SK-N-SH (cell line): ENCODE data around the gene PBRM1. TPM values are rescaled to one million over a fixed set of nuclear protein-coding genes. Genes with fewer than 3 reads are reported as not detected.
A peak's percentile ranks its signal among the peaks of the same experiment; 100 is the strongest.

Experiments
- CTCF ChIA-PET: fragments of 300-600, 350-600 bp; formaldehyde crosslinking; extraction: SDS; loops from one replicate; lab custom pipeline; 2021; lab: Yijun Ruan, JAX
- POLR2A ChIA-PET: fragments of 350-600 bp; sonication (Branson Sonifier 250); formaldehyde crosslinking; extraction: SDS; loops from one replicate; lab custom pipeline; 2020; ENCODE audit warnings: antibody characterized with exemption, inconsistent platforms; lab: Yijun Ruan, JAX
- DNase-seq: peaks from one replicate; pipeline ENCODE4 v3.0.0; 2012
- H2AFZ ChIP-seq: fragments of 200-600 bp; sonication (generic); 2 replicates; pipeline ENCODE4 v1.8.1; 2016; ENCODE audit warnings: antibody characterized with exemption, mild to moderate bottlenecking, low read depth
- H3F3A ChIP-seq: fragments of 200-600 bp; sonication (generic); replicated peaks from 2 replicates; pipeline ENCODE3; 2016; ENCODE audit warnings: antibody characterized with exemption, mild to moderate bottlenecking; ENCODE audit not compliant: insufficient read depth
- H3K27ac ChIP-seq, 2 experiments: fragments of 200-500 bp in 1 of 2; fragments of 200-600 bp in 1 of 2; sonication (Bioruptor generic) in 1 of 2; sonication (generic), shearing (Covaris generic) in 1 of 2; 2 replicates each; pipeline versions ENCODE4 v1.5.1 to v1.6.1; 2014 to 2016; ENCODE audit warnings: low read depth in 2 of 2, inconsistent platforms in 1 of 2, low read length in 1 of 2, mild to moderate bottlenecking in 1 of 2, mixed read lengths in 1 of 2
- H3K27me3 ChIP-seq: fragments of 200-600 bp; sonication (generic), shearing (Covaris generic); 2 replicates; pipeline ENCODE4 v1.6.1; 2016; ENCODE audit warnings: mixed run types; ENCODE audit not compliant: insufficient read depth
- H3K36me3 ChIP-seq, 2 experiments: fragments of 200-500 bp in 1 of 2; fragments of 200-600 bp in 1 of 2; sonication (Bioruptor generic) in 1 of 2; sonication (generic) in 1 of 2; replicated peaks in 1 of 2; 2 replicates each; pipeline versions ENCODE3 to v1.5.1; 2014 to 2016; ENCODE audit warnings: low read length in 1 of 2, mild to moderate bottlenecking in 1 of 2; ENCODE audit not compliant: insufficient read depth in 2 of 2, control insufficient read depth in 1 of 2
- H3K4me1 ChIP-seq, 2 experiments: fragments of 200-500 bp in 1 of 2; fragments of 200-600 bp in 1 of 2; sonication (Bioruptor generic) in 1 of 2; sonication (generic), shearing (Covaris generic) in 1 of 2; 2 replicates each; pipeline versions ENCODE4 v1.5.1 to v1.6.1; 2014 to 2016; ENCODE audit warnings: low read depth in 1 of 2, low read length in 1 of 2, mixed run types in 1 of 2; ENCODE audit not compliant: insufficient read depth in 2 of 2, control insufficient read depth in 1 of 2
- H3K4me2 ChIP-seq: fragments of 200-600 bp; sonication (generic), shearing (Covaris generic); 2 replicates; pipeline ENCODE4 v1.6.1; 2017; ENCODE audit warnings: mixed run types
- H3K4me3 ChIP-seq, 2 experiments: fragments of 200-500 bp in 1 of 2; fragments of 200-600 bp in 1 of 2; sonication (Bioruptor generic) in 1 of 2; sonication (generic), shearing (Covaris generic) in 1 of 2; 2 replicates each; pipeline versions ENCODE4 v1.5.1 to v1.8.1; 2014 to 2016; ENCODE audit warnings: low read depth in 2 of 2, inconsistent platforms in 1 of 2, low read length in 1 of 2, mild to moderate bottlenecking in 1 of 2, mixed read lengths in 1 of 2, moderate library complexity in 1 of 2
- H3K79me2 ChIP-seq: fragments of 200-600 bp; sonication (generic); 2 replicates; pipeline ENCODE4 v1.8.1; 2017; ENCODE audit warnings: mild to moderate bottlenecking; ENCODE audit not compliant: insufficient read depth
- H3K9ac ChIP-seq: fragments of 200-600 bp; sonication (generic); 2 replicates; pipeline ENCODE4 v1.6.1; 2017; ENCODE audit warnings: mixed run types
- H3K9me2 ChIP-seq: fragments of 200-600 bp; sonication (generic); 2 replicates; pipeline ENCODE4 v1.6.1; 2017; ENCODE audit warnings: mixed run types
- H3K9me3 ChIP-seq: fragments of 200-600 bp; sonication (generic); 2 replicates; pipeline ENCODE4 v1.6.1; 2017; ENCODE audit warnings: mixed run types, mild to moderate bottlenecking, moderate library complexity
- H4K20me1 ChIP-seq: fragments of 200-600 bp; sonication (generic); 2 replicates; pipeline ENCODE4 v1.6.1; 2017; ENCODE audit warnings: mild to moderate bottlenecking, mixed run types; ENCODE audit not compliant: insufficient read depth
- CTCF ChIP-seq: fragments of 200-600 bp; sonication (generic); IDR thresholded peaks from 2 replicates; pipeline ENCODE4 v1.6.1; 2017; ENCODE audit warnings: antibody characterized with exemption, mild to moderate bottlenecking, moderate library complexity
- ELF1 ChIP-seq: IDR thresholded peaks from 2 replicates; pipeline ENCODE4 v1.4.0; 2012
- EP300 ChIP-seq, 2 experiments: IDR thresholded peaks; 2 replicates each; pipeline versions ENCODE4 v1.4.0 to v1.6.1; 2012; ENCODE audit warnings: borderline replicate concordance in 1 of 2, low read depth in 1 of 2, low read length in 1 of 2
- EZH2phosphoT487 ChIP-seq: fragments of 200-600 bp; sonication (generic); IDR thresholded peaks from 2 replicates; pipeline ENCODE4 v1.6.1; 2017; ENCODE audit warnings: low read depth, mixed run types, mild to moderate bottlenecking, antibody characterized with exemption, moderate library complexity, borderline replicate concordance
- FOXJ3 ChIP-seq: sonication (generic); formaldehyde crosslinking; IDR thresholded peaks from 2 replicates; pipeline ENCODE4 v1.5.1; 2020; ENCODE audit warnings: mild to moderate bottlenecking, missing genetic modification reagents
- GATA2 ChIP-seq: sonication (generic); formaldehyde crosslinking; IDR thresholded peaks from 2 replicates; pipeline ENCODE4 v1.5.0; 2020; ENCODE audit warnings: mild to moderate bottlenecking, missing genetic modification reagents
- JUND ChIP-seq: IDR thresholded peaks from 2 replicates; pipeline ENCODE4 v1.4.0; 2012
- MAX ChIP-seq: IDR thresholded peaks from 2 replicates; pipeline ENCODE4 v1.4.0; 2012; ENCODE audit warnings: low read depth
- NRF1 ChIP-seq: IDR thresholded peaks from 2 replicates; pipeline ENCODE4 v1.6.1; 2012; ENCODE audit warnings: low read depth, mild to moderate bottlenecking, low read length
- PBX3 ChIP-seq: IDR thresholded peaks from 2 replicates; pipeline ENCODE4; 2012
- POLR2AphosphoS5 ChIP-seq: IDR thresholded peaks from 2 replicates; pipeline ENCODE4 v1.6.1; 2012; ENCODE audit warnings: low read depth, low read length
- RXRA ChIP-seq: IDR thresholded peaks from 2 replicates; pipeline ENCODE4 v1.4.0; 2012; ENCODE audit warnings: low read depth, mild to moderate bottlenecking, borderline replicate concordance
- SIN3A ChIP-seq: IDR thresholded peaks from 2 replicates; pipeline ENCODE4 v1.6.1; 2012; ENCODE audit warnings: low read depth, mild to moderate bottlenecking, low read length, moderate library complexity, borderline replicate concordance
- TAF1 ChIP-seq: IDR thresholded peaks from 2 replicates; pipeline ENCODE4 v1.6.1; 2012; ENCODE audit warnings: low read depth, mild to moderate bottlenecking, low read length, moderate library complexity, borderline replicate concordance
- USF1 ChIP-seq: IDR thresholded peaks from 2 replicates; pipeline ENCODE4 v1.4.0; 2012; ENCODE audit warnings: low read depth, borderline replicate concordance
- USF2 ChIP-seq: fragments of 150-350 bp; IDR thresholded peaks from 2 replicates; pipeline ENCODE4 v1.6.1; 2017; ENCODE audit warnings: antibody characterized with exemption, low read length, low read depth, borderline replicate concordance
- WGBS: methylation state at CpG from one replicate; pipeline ENCODE4 v1.1.6; 2017; ENCODE audit warnings: low lambda C conversion rate; 5-methylcytosine and 5-hydroxymethylcytosine counted together
- polyA plus RNA-seq, 3 experiments: library from polyadenylated mRNA; depleted of rRNA; stranded (reverse); fragments of >200 nt; gene quantifications; 2 replicates each; pipeline ENCODE4 v1.2.3, GENCODE V29; 2012

PBRM1 gene
- polyA plus RNA-seq, 1 of the 3 experiments (the other 2 are of a cell fraction) = 14.3 TPM

GRCh38 chr3:52552089-52552488 is 133.6 kb downstream of the PBRM1 start:
- Histone ChIP-seq H3K36me3 (peaks cover 64% of the 10 kb centered on the region in 2 experiments), H4K20me1 (0 out of 2 replicates have a peak, but pooled peaks cover 4% of the 10 kb centered on the region), H3F3A (peaks cover 16% of the 10 kb centered on the region), H3K4me2 (no peak overlapping the region), H3K27ac (no peak overlapping the region), H3K4me3 (no peak overlapping the region), H3K27me3 (no peaks in the 10 kb centered on the region), H3K9me3 (no peaks in the 10 kb centered on the region), H3K9me2 (no peaks in the 10 kb centered on the region), H2AFZ (no peak overlapping the region), H3K9ac (no peak overlapping the region), H3K4me1 (peaks cover 0 to 7% of the 10 kb centered on the region in 2 experiments; a peak in 2 of 4 replicates), H3K79me2 (peaks cover 10% of the 10 kb centered on the region; the same call in 1 of the 2 replicates)
- POLR2A ChIA-PET = no interaction called here
- DNase-seq = no peak
- 87% methylated on average over 3 of the region's 3 CpGs for WGBS
- CTCF ChIA-PET = interaction anchor here (0.9 to 3.5 kb wide), 2 partner anchors 70 to 80 kb away, joined by 3 to 17 read pairs; no protein-coding TSS in a partner anchor
- TF ChIP-seq SIN3A (no peak), CTCF (no peak), FOXJ3 (CRISPR knock-in tag) (no peak), USF2 (no peak), RXRA (no peak), ELF1 (no peak), EZH2phosphoT487 (no peak), TAF1 (no peak), NRF1 (no peak)

- Histone ChIP-seq H3F3A (peaks cover 24% of the 10 kb centered on the region), H3K9ac (no peak overlapping the region), H3K27me3 (no peaks in the 10 kb centered on the region), H3K9me3 (no peaks in the 10 kb centered on the region), H3K27ac (peak overlapping the region in 1 of 2 experiments; percentile 18; a peak in 1 of 4 replicates), H2AFZ (no peak overlapping the region), H3K36me3 (peaks cover 63 to 72% of the 10 kb centered on the region in 2 experiments), H3K4me2 (no peak overlapping the region), H3K9me2 (no peaks in the 10 kb centered on the region), H3K4me1 (peaks cover 0 to 10% of the 10 kb centered on the region in 2 experiments; a peak in 2 of 4 replicates), H3K4me3 (no peak overlapping the region), H3K79me2 (peaks cover 10% of the 10 kb centered on the region; the same call in 1 of the 2 replicates), H4K20me1 (0 out of 2 replicates have a peak, but pooled peaks cover 4% of the 10 kb centered on the region)
- POLR2A ChIA-PET = interaction anchor here (0.9 kb wide), 1 partner anchor 15 kb away, joined by 3 read pairs; the partner anchor contains the start of gene UQCC5
- DNase-seq = no peak
- CTCF ChIA-PET = interaction anchor here (0.9 to 3.5 kb wide), 2 partner anchors 69 to 79 kb away, joined by 3 to 17 read pairs; no protein-coding TSS in a partner anchor
- TF ChIP-seq MAX (no peak), POLR2AphosphoS5 (no peak), USF2 (no peak), JUND (no peak), USF1 (no peak), EP300 (IDR thresholded peaks at IDR 0.05; ENCODE audit: borderline replicate concordance in 1 of 2, low read depth in 1 of 2, low read length in 1 of 2) (no peak), PBX3 (no peak), FOXJ3 (CRISPR knock-in tag) (no peak), EZH2phosphoT487 (no peak), GATA2 (CRISPR knock-in tag) (no peak), CTCF (no peak)
Measured at GRCh38 chr3:52551118-52551517, 134.6 kb downstream of the PBRM1 start.
